H9 (cell line): ENCODE measurements around the gene ADAMTS17. TPM values are rescaled to one million over a fixed set of nuclear protein-coding genes. Genes with fewer than 3 reads are reported as not detected.

ENCODE experiments used
- DNase-seq: peaks from one replicate; pipeline ENCODE4 v3.0.0-alpha.2; 2017
- H2AFZ ChIP-seq: one replicate; pipeline ENCODE4 v1.6.1; 2013; ENCODE audit warnings: mild to moderate bottlenecking, low read length, control low read depth, moderate library complexity
- H2AK5ac ChIP-seq: 2 replicates; pipeline ENCODE4 v1.6.1; 2013; ENCODE audit warnings: low read length, control low read depth, mixed read lengths; ENCODE audit not compliant: insufficient read length
- H2BK120ac ChIP-seq: one replicate; pipeline ENCODE4 v1.6.1; 2013; ENCODE audit warnings: low read depth, mild to moderate bottlenecking, low read length, control low read depth, inconsistent platforms; ENCODE audit not compliant: poor library complexity, severe bottlenecking
- H2BK12ac ChIP-seq: 2 replicates; pipeline ENCODE4 v1.6.1; 2013; ENCODE audit warnings: low read length, control low read depth, mixed read lengths, low read depth; ENCODE audit not compliant: insufficient read length
- H2BK15ac ChIP-seq: 2 replicates; pipeline ENCODE4 v1.6.1; 2013; ENCODE audit warnings: low read depth, low read length, control low read depth
- H2BK20ac ChIP-seq: one replicate; pipeline ENCODE4 v1.6.1; 2013; ENCODE audit warnings: low read depth, mild to moderate bottlenecking, low read length, control low read depth, inconsistent platforms; ENCODE audit not compliant: poor library complexity, severe bottlenecking
- H2BK5ac ChIP-seq: 2 replicates; pipeline ENCODE4 v1.6.1; 2013; ENCODE audit warnings: low read length, control low read depth, mixed read lengths; ENCODE audit not compliant: insufficient read length
- H3K14ac ChIP-seq: 2 replicates; pipeline ENCODE4 v1.6.1; 2013; ENCODE audit warnings: low read length, control low read depth; ENCODE audit not compliant: insufficient read depth
- H3K18ac ChIP-seq: 2 replicates; pipeline ENCODE4 v1.6.1; 2013; ENCODE audit warnings: low read depth, mild to moderate bottlenecking, mixed read lengths, low read length, control low read depth; ENCODE audit not compliant: insufficient read length
- H3K23ac ChIP-seq: 2 replicates; pipeline ENCODE4 v1.6.1; 2013; ENCODE audit warnings: low read length, control low read depth, mixed read lengths, low read depth; ENCODE audit not compliant: insufficient read length
- H3K23me2 ChIP-seq: 2 replicates; pipeline ENCODE4 v1.6.1; 2013; ENCODE audit warnings: low read depth, mild to moderate bottlenecking, mixed read lengths, low read length, control low read depth; ENCODE audit not compliant: insufficient read length, poor library complexity, severe bottlenecking
- H3K27ac ChIP-seq: 2 replicates; pipeline ENCODE4 v1.5.1; 2013; ENCODE audit warnings: low read length, control low read depth, mixed read lengths, low read depth; ENCODE audit not compliant: insufficient read length
- H3K27me3 ChIP-seq: 2 replicates; pipeline ENCODE4 v1.6.1; 2013; ENCODE audit warnings: low read length, control low read depth, inconsistent platforms; ENCODE audit not compliant: insufficient read depth
- H3K4ac ChIP-seq: 2 replicates; pipeline ENCODE4 v1.6.1; 2013; ENCODE audit warnings: low read depth, mild to moderate bottlenecking, control low read depth, inconsistent platforms, low read length, moderate library complexity
- H3K4me1 ChIP-seq: 2 replicates; pipeline ENCODE4 v1.6.1; 2013; ENCODE audit warnings: low read length, control low read depth, inconsistent platforms; ENCODE audit not compliant: insufficient read depth
- H3K4me2 ChIP-seq: 2 replicates; pipeline ENCODE4 v1.6.1; 2013; ENCODE audit warnings: low read length, control low read depth, mixed read lengths; ENCODE audit not compliant: insufficient read length, insufficient read depth
- H3K56ac ChIP-seq: 2 replicates; pipeline ENCODE4 v1.6.1; 2013; ENCODE audit warnings: low read depth, mild to moderate bottlenecking, mixed read lengths, low read length, control low read depth; ENCODE audit not compliant: insufficient read length
- H3K79me1 ChIP-seq: 2 replicates; pipeline ENCODE4 v1.6.1; 2013; ENCODE audit warnings: low read depth, mild to moderate bottlenecking, moderate library complexity, low read length, control low read depth, inconsistent platforms; ENCODE audit not compliant: insufficient read depth, poor library complexity, severe bottlenecking
- H3K79me2 ChIP-seq: 2 replicates; pipeline ENCODE4 v1.6.1; 2013; ENCODE audit warnings: low read length, control low read depth, inconsistent platforms; ENCODE audit not compliant: insufficient read depth
- H3K9ac ChIP-seq: 2 replicates; pipeline ENCODE4 v1.6.1; 2013; ENCODE audit warnings: low read length, control low read depth, mixed read lengths; ENCODE audit not compliant: insufficient read length; ENCODE audit errors: extremely low read depth
- H3K9me3 ChIP-seq: one replicate; pipeline ENCODE4 v1.6.1; 2013; ENCODE audit warnings: low read depth, low read length, inconsistent platforms; ENCODE audit not compliant: control insufficient read depth
- H3T11ph ChIP-seq: one replicate; pipeline ENCODE4 v1.6.1; 2013; ENCODE audit warnings: mild to moderate bottlenecking, low read length, control low read depth, inconsistent platforms
- H4K20me1 ChIP-seq: one replicate; pipeline ENCODE4 v1.6.1; 2013; ENCODE audit not compliant: control insufficient read depth, insufficient read length, insufficient read depth
- H4K5ac ChIP-seq: 2 replicates; pipeline ENCODE4 v1.6.1; 2013; ENCODE audit warnings: low read depth, mild to moderate bottlenecking, mixed read lengths, low read length, control low read depth; ENCODE audit not compliant: insufficient read length
- H4K8ac ChIP-seq: replicated peaks from 2 replicates; pipeline ENCODE4 v1.6.1; 2013; ENCODE audit warnings: low read length, control low read depth, mixed read lengths, low read depth; ENCODE audit not compliant: insufficient read length
- H4K91ac ChIP-seq: 2 replicates; pipeline ENCODE4 v1.6.1; 2013; ENCODE audit warnings: low read depth, mild to moderate bottlenecking, moderate library complexity, mixed read lengths, low read length, control low read depth; ENCODE audit not compliant: insufficient read length
- H3K27ac Mint-ChIP-seq, 3 experiments: 2 replicates in 2 of 3; 3 replicates in 1 of 3; pipeline ENCODE4 v1.8.0; 2020 to 2021; ENCODE audit warnings: mixed read lengths in 3 of 3, mild to moderate bottlenecking in 1 of 3, moderate library complexity in 1 of 3
- H3K27me3 Mint-ChIP-seq: 2 replicates; pipeline ENCODE4 v1.8.0; 2021; ENCODE audit warnings: low read depth, mild to moderate bottlenecking, moderate library complexity, mixed read lengths
- H3K36me3 Mint-ChIP-seq, 3 experiments: 2 replicates in 2 of 3; 3 replicates in 1 of 3; pipeline ENCODE4 v1.8.0; 2020 to 2021; ENCODE audit warnings: low read depth in 3 of 3, mixed read lengths in 3 of 3; ENCODE audit not compliant: insufficient read depth in 1 of 3
- H3K4me1 Mint-ChIP-seq, 2 experiments: 2 replicates each; pipeline ENCODE4 v1.8.0; 2020; ENCODE audit warnings: mixed read lengths in 2 of 2
- H3K4me3 Mint-ChIP-seq, 2 experiments: 2 replicates in 1 of 2; 3 replicates in 1 of 2; pipeline ENCODE4 v1.8.0; 2020 to 2021; ENCODE audit warnings: mild to moderate bottlenecking in 2 of 2, mixed read lengths in 2 of 2, moderate library complexity in 1 of 2
- H3K9me3 Mint-ChIP-seq, 2 experiments: 2 replicates in 1 of 2; 3 replicates in 1 of 2; pipeline ENCODE4 v1.8.0; 2020; ENCODE audit warnings: mild to moderate bottlenecking in 2 of 2, mixed read lengths in 2 of 2, moderate library complexity in 1 of 2
- WGBS: extraction: QIAGEN DNeasy Blood & Tissue Kit; methylation state at CpG from one replicate; pipeline ENCODE4 v1.1.7; 2013; ENCODE audit warnings: missing lambda C conversion rate, low lambda C conversion rate, mixed read lengths; ENCODE audit not compliant: insufficient read length; ENCODE audit errors: extremely low coverage; 5-methylcytosine and 5-hydroxymethylcytosine counted together
- total RNA-seq: library from RNA; stranded (reverse); gene quantifications from 2 replicates; pipeline ENCODE4 v1.2.1, GENCODE V29; 2021
- TF ChIP-seq, protein P1 (sequence below): fragments of 200-600 bp; sonication (generic); conservative IDR thresholded peaks from 3 replicates; pipeline ENCODE4 v1.8.0; 2021; ENCODE audit warnings: antibody characterized with exemption, mild to moderate bottlenecking

The ADAMTS17 gene
- total RNA-seq, 1 experiment from 2014 or later = 2.9 TPM

DNA sequence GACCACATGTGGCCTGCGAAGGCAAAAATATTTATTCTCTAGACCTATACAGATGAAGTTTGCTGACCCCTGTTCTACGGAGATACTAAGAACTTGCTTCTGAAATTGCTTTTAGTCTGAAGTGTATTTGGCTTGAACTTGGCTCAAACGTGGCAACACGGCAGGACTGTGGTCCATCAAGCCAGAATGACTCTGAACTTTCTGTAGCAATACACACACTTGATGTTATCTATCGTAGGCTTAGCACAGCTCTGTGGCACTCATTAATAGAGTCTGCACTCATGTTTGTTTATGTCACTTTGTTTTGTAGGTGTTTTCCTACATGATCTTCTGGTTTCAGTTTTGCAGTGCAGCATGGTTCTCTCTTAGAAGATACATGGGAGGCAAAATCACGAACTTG lies 298.1 kb downstream of the ADAMTS17 start:
- Histone ChIP-seq H3K23ac (no peak overlapping the region), H3K4ac (no peak overlapping the region), H2AK5ac (no peak overlapping the region), H3K18ac (no peak overlapping the region), H3K14ac (no peak overlapping the region), H3K79me1 (no peaks in the 10 kb centered on the region), H3K56ac (no peak overlapping the region), H2BK15ac (no peak overlapping the region), H2AFZ (no peak overlapping the region), H4K20me1 (no peaks in the 10 kb centered on the region), H2BK20ac (no peak overlapping the region), H2BK5ac (no peak overlapping the region), H3K4me2 (no peak overlapping the region), H3K9ac (no peak overlapping the region), H2BK12ac (no peak overlapping the region), H3K23me2 (no peaks in the 10 kb centered on the region), H2BK120ac (no peak overlapping the region), H3K27ac (no peak overlapping the region), H4K5ac (no peak overlapping the region), H4K8ac (no peak overlapping the region), H3K79me2 (no peaks in the 10 kb centered on the region), H4K91ac (no peak overlapping the region), H3K4me1 (no peaks in the 10 kb centered on the region), H3K27me3 (no peaks in the 10 kb centered on the region), H3T11ph (no peak overlapping the region), H3K9me3 (peaks cover 10% of the 10 kb centered on the region)
- Mint-ChIP-seq H3K27me3 (no peaks in the 10 kb centered on the region), H3K4me3 (no peak overlapping the region), H3K27ac (no peak overlapping the region), H3K9me3 (peaks cover 11 to 20% of the 10 kb centered on the region in 2 experiments), H3K36me3 (peaks cover 0 to 15% (median 11%) of the 10 kb centered on the region in 3 experiments; a peak in 6 of 7 replicates), H3K4me1 (no peaks in the 10 kb centered on the region)
- no peak for DNase-seq
- no CpG with 5 or more reads among the region's 6 CpGs for WGBS
- TF ChIP-seq, protein P1, sequence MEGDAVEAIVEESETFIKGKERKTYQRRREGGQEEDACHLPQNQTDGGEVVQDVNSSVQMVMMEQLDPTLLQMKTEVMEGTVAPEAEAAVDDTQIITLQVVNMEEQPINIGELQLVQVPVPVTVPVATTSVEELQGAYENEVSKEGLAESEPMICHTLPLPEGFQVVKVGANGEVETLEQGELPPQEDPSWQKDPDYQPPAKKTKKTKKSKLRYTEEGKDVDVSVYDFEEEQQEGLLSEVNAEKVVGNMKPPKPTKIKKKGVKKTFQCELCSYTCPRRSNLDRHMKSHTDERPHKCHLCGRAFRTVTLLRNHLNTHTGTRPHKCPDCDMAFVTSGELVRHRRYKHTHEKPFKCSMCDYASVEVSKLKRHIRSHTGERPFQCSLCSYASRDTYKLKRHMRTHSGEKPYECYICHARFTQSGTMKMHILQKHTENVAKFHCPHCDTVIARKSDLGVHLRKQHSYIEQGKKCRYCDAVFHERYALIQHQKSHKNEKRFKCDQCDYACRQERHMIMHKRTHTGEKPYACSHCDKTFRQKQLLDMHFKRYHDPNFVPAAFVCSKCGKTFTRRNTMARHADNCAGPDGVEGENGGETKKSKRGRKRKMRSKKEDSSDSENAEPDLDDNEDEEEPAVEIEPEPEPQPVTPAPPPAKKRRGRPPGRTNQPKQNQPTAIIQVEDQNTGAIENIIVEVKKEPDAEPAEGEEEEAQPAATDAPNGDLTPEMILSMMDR = no peak
